Astrocyte (in vitro differentiated cells and primary cell): ENCODE measurements around the gene ANKRD7. TPM values are rescaled to one million over a fixed set of nuclear protein-coding genes. Genes with fewer than 3 reads are reported as not detected.
A peak's percentile ranks its signal among the peaks of the same experiment; 100 is the strongest.

Source experiments
- DNase-seq: peaks from one replicate; pipeline ENCODE4 v3.0.0-alpha.2; 2010; ENCODE audit warnings: low read depth
- FAIRE-seq: peaks from 2 replicates; lab custom pipeline; 2011; peaks lifted over from hg19 to GRCh38; lab: Jason Lieb, UNC
- H2AFZ ChIP-seq: 2 replicates; pipeline ENCODE4 v1.6.0; 2012; ENCODE audit warnings: low read depth, low read length, inconsistent platforms
- H3K27ac ChIP-seq: 2 replicates; pipeline ENCODE4 v1.5.1; 2011; ENCODE audit warnings: low read depth, low read length, inconsistent platforms
- H3K27me3 ChIP-seq: 2 replicates; pipeline ENCODE4 v1.6.0; 2011; ENCODE audit warnings: low read length, inconsistent platforms; ENCODE audit not compliant: insufficient read depth
- H3K36me3 ChIP-seq: 2 replicates; pipeline ENCODE4 v1.5.1; 2011; ENCODE audit warnings: low read length, inconsistent platforms; ENCODE audit not compliant: insufficient read depth
- H3K4me1 ChIP-seq: 2 replicates; pipeline ENCODE4 v1.5.1; 2011; ENCODE audit warnings: low read length, inconsistent platforms; ENCODE audit not compliant: insufficient read depth
- H3K4me2 ChIP-seq: 2 replicates; pipeline ENCODE4 v1.6.0; 2012; ENCODE audit warnings: low read length, inconsistent platforms
- H3K4me3 ChIP-seq: 2 replicates; pipeline ENCODE4 v1.5.1; 2011; ENCODE audit warnings: low read depth, mild to moderate bottlenecking, low read length, inconsistent platforms; ENCODE audit not compliant: insufficient read depth
- H3K79me2 ChIP-seq: 2 replicates; pipeline ENCODE4 v1.6.0; 2012; ENCODE audit warnings: mild to moderate bottlenecking, low read length, inconsistent platforms; ENCODE audit not compliant: insufficient read depth
- H3K9ac ChIP-seq: 2 replicates; pipeline ENCODE4 v1.6.0; 2012; ENCODE audit warnings: mild to moderate bottlenecking, low read length, inconsistent platforms
- H3K9me3 ChIP-seq: 2 replicates; pipeline ENCODE4 v1.5.1; 2012; ENCODE audit warnings: low read depth, mild to moderate bottlenecking, low read length, inconsistent platforms; ENCODE audit not compliant: insufficient read depth
- H4K20me1 ChIP-seq: 2 replicates; pipeline ENCODE4 v1.6.0; 2012; ENCODE audit warnings: low read length, inconsistent platforms; ENCODE audit not compliant: insufficient read depth
- H3K27ac Mint-ChIP-seq: one replicate; pipeline ENCODE4 v1.8.0; 2021; ENCODE audit warnings: mild to moderate bottlenecking, mixed read lengths; ENCODE audit not compliant: unreplicated experiment
- H3K27me3 Mint-ChIP-seq: one replicate; pipeline ENCODE4 v1.8.0; 2021; ENCODE audit warnings: low read depth, mixed read lengths; ENCODE audit not compliant: unreplicated experiment
- H3K36me3 Mint-ChIP-seq: one replicate; pipeline ENCODE4 v1.8.0; 2021; ENCODE audit warnings: low read depth, mixed read lengths; ENCODE audit not compliant: unreplicated experiment
- H3K4me1 Mint-ChIP-seq: one replicate; pipeline ENCODE4 v1.8.0; 2021; ENCODE audit warnings: low read depth, mixed read lengths; ENCODE audit not compliant: unreplicated experiment
- H3K4me3 Mint-ChIP-seq: one replicate; pipeline ENCODE4 v1.8.0; 2021; ENCODE audit warnings: mild to moderate bottlenecking, moderate library complexity, mixed read lengths; ENCODE audit not compliant: unreplicated experiment
- H3K9me3 Mint-ChIP-seq: one replicate; pipeline ENCODE4 v1.8.0; 2021; ENCODE audit warnings: mild to moderate bottlenecking, mixed read lengths; ENCODE audit not compliant: unreplicated experiment
- CTCF ChIP-seq: IDR thresholded peaks from 2 replicates; pipeline ENCODE4 v1.5.1; 2011; ENCODE audit warnings: low read depth, mild to moderate bottlenecking, inconsistent platforms, low read length, moderate library complexity; ENCODE audit not compliant: insufficient read depth
- EZH2 ChIP-seq: IDR thresholded peaks from 2 replicates; pipeline ENCODE4 v1.6.1; 2012; ENCODE audit warnings: mild to moderate bottlenecking, low read length, inconsistent platforms; ENCODE audit not compliant: insufficient read depth
- total RNA-seq: library from RNA; stranded (reverse); gene quantifications from 2 replicates; pipeline ENCODE4 v1.2.1, GENCODE V29; 2021

ANKRD7 gene
- total RNA-seq, 1 donor from 2014 or later = 0.41 TPM

DNA sequence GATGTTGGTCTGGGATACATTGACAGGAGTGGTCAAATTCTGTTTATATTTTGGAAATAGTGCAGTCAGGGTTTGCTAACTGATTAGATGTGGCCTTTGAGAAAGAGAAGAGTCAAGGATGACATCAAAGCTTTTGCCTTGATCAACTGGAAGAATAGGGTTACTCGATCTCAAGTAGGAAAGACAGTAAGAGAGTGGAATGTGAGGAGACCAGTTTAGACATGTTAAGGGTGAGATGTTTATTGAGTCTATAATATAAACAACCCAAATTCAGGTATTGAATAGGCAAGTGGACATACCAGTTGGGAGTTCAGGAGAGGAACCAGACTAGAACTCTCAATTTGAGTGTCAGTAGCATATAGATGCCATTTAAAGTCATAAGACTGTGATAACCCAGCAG, 1.9 kb upstream of the ANKRD7 start:
- no peaks in the 10 kb centered on the region for H3K36me3 Mint-ChIP-seq
- no peak overlapping the region for H3K27ac ChIP-seq
- H3K27me3 Mint-ChIP-seq = no peaks in the 10 kb centered on the region
- H3K9me3 Mint-ChIP-seq = no peaks in the 10 kb centered on the region
- no peak overlapping the region for H3K27ac Mint-ChIP-seq
- DNase-seq (no peak), FAIRE-seq (no peak)
- no peaks in the 10 kb centered on the region for H3K36me3 ChIP-seq
- no peaks in the 10 kb centered on the region for H3K27me3 ChIP-seq
- H3K4me3 Mint-ChIP-seq = no peak overlapping the region
- H3K4me2 ChIP-seq = no peak overlapping the region
- TF ChIP-seq EZH2 = no peak
- TF ChIP-seq CTCF = no peak
- no peak overlapping the region for H3K9ac ChIP-seq
- no peak overlapping the region for H2AFZ ChIP-seq
- H3K9me3 ChIP-seq = no peaks in the 10 kb centered on the region
- no peaks in the 10 kb centered on the region for H4K20me1 ChIP-seq
- peaks cover 2% of the 10 kb centered on the region for H3K4me1 ChIP-seq
- H3K4me3 ChIP-seq = no peak overlapping the region
- no peaks in the 10 kb centered on the region for H3K79me2 ChIP-seq
- no peaks in the 10 kb centered on the region for H3K4me1 Mint-ChIP-seq

DNA sequence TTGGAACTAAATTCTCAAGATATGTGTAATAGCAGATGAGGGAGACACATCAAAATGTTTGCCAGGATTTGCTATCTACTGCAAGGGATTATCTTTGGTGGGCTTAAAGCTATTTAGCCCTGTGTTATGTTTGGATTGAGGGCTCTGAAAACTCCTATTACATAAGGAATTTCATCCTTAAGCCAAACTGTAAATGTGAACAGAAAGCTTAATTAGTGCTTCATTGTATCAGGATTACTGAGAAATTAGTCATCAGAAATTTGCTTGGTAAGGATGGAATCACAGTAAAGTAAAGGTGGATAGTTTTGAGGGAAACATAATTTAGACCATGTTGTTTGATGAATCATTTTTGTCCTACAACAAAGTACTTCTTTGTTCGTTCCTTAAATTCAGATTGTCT, 8.3 kb downstream of the ANKRD7 start:
- H3K27ac Mint-ChIP-seq = no peak overlapping the region
- H3K9ac ChIP-seq = no peak overlapping the region
- H3K27me3 Mint-ChIP-seq = no peaks in the 10 kb centered on the region

More for the DNA sequence above, 8.3 kb downstream of the ANKRD7 start:
- H3K27ac ChIP-seq = peak overlapping the region; percentile 8
- FAIRE-seq = no peak
- peak overlapping the region; percentile 24 for H3K4me2 ChIP-seq
- H3K79me2 ChIP-seq = no peaks in the 10 kb centered on the region
- no peak overlapping the region for H3K4me3 ChIP-seq
- no peaks in the 10 kb centered on the region for H4K20me1 ChIP-seq
- H2AFZ ChIP-seq = no peak overlapping the region
- TF ChIP-seq CTCF = no peak
- no peak for TF ChIP-seq EZH2
- no peaks in the 10 kb centered on the region for H3K36me3 ChIP-seq
- no peaks in the 10 kb centered on the region for H3K9me3 Mint-ChIP-seq
- peaks cover 5% of the 10 kb centered on the region for H3K4me1 Mint-ChIP-seq
- H3K36me3 Mint-ChIP-seq = no peaks in the 10 kb centered on the region
- no peaks in the 10 kb centered on the region for H3K9me3 ChIP-seq
- peaks cover 4% of the 10 kb centered on the region for H3K4me1 ChIP-seq
- no peaks in the 10 kb centered on the region for H3K27me3 ChIP-seq
- H3K4me3 Mint-ChIP-seq = no peak overlapping the region
- peak; percentile 88 for DNase-seq
